ENCODE data around the gene PLA2G4B. TPM values are rescaled to one million over a fixed set of nuclear protein-coding genes. Genes with fewer than 3 reads are reported as not detected.
A peak's percentile ranks its signal among the peaks of the same experiment; 100 is the strongest.

PLA2G4B gene
- total and polyA plus RNA-seq, 9 of the 15 experiments (the other 6 are each of a cell fraction or from before 2014, with no cell fraction given) = 0.07 to 6.1 (median 2.8) TPM

GRCh38 chr15:41868321-41868720 lies 29.7 kb downstream of the PLA2G4B start (continued):
- TF ChIP-seq MAZ (CRISPR knock-in tag; conservative IDR thresholded peaks at IDR 0.05 in 1 of 2, IDR thresholded peaks at IDR 0.05 in 1 of 2) = no peak

- ChIA-PET CTCF (ENCODE audit: low intra/inter-chr PET ratio) (no interaction called here), POLR2A (interaction anchor here (0.5 to 1.0 kb wide), 5 partner anchors 10 to 753 kb away, joined by 3 to 5 read pairs (median 3); no protein-coding TSS in a partner anchor)
- Histone ChIP-seq H3K27ac (ENCODE audit: extremely low read depth, low read depth, low read length) (no peak overlapping the region), H3K27me3 (ENCODE audit: control insufficient read depth in 2 of 2, insufficient read depth in 2 of 2, low read length in 2 of 2) (peaks cover 73 to 96% of the 10 kb centered on the region in 2 experiments; a peak in 4 of 5 replicates), H3K9me1 (ENCODE audit: control insufficient read depth, insufficient read depth, low read length) (no peaks in the 10 kb centered on the region), H3K4me1 (replicated peaks in 1 of 2; ENCODE audit: control insufficient read depth in 2 of 2, insufficient read depth in 2 of 2, low read length in 2 of 2) (peaks cover 0 to 42% of the 10 kb centered on the region in 2 experiments; a peak in 3 of 5 replicates), H3K9ac (ENCODE audit: insufficient read depth in 1 of 2, low read depth in 2 of 2, low read length in 2 of 2) (peak overlapping the region in 1 of 2 experiments; percentile 26; a peak in 1 of 4 replicates), H3K4me2 (ENCODE audit: insufficient read depth, low read length) (no peak overlapping the region), H3K79me2 (ENCODE audit: control insufficient read depth, insufficient read depth, low read length) (no peaks in the 10 kb centered on the region), H3K9me3 (replicated peaks; ENCODE audit: control insufficient read depth, insufficient read depth, low read depth, low read length) (no peaks in the 10 kb centered on the region), H4K20me1 (replicated peaks; ENCODE audit: control insufficient read depth, insufficient read depth, low read length) (peaks cover 29% of the 10 kb centered on the region), H3K4me3 (no peak overlapping the region), H3K36me3 (ENCODE audit: control insufficient read depth, insufficient read depth, low read length) (no peaks in the 10 kb centered on the region), H2AFZ (ENCODE audit: low read depth, low read length) (no peak overlapping the region)
- no TSS peak for BruUV-seq (replicated peaks)
- in situ Hi-C loops (cut with MboI) (no loop called here), intact Hi-C loops (cut with micrococcal nuclease) (no loop called here)
- ATAC-seq (peak; percentile 29; the same call in 1 of the 3 replicates), FAIRE-seq (peak; percentile 19), DNase-seq (ENCODE audit: extremely low read depth in 1 of 4, low spot score in 3 of 4) (no peak)
- 4% methylated on average over 38 of the region's 42 CpGs for WGBS (ENCODE audit: insufficient coverage, low coverage, missing lambda C conversion rate)
- TF ChIP-seq MED1 (CRISPR knock-in tag; IDR thresholded peaks at IDR 0.05; ENCODE audit: borderline replicate concordance) (no peak), ELF1 (tag; IDR thresholded peaks at IDR 0.05) (no peak), CUX1 (CRISPR knock-in tag; IDR thresholded peaks at IDR 0.05) (no peak), ZNF197 (CRISPR knock-in tag; IDR thresholded peaks at IDR 0.05; ENCODE audit: low read depth) (no peak), STAG1 (CRISPR knock-in tag; IDR thresholded peaks at IDR 0.05; ENCODE audit: borderline replicate concordance) (no peak), MTF1 (CRISPR knock-in tag; IDR thresholded peaks at IDR 0.05; ENCODE audit: borderline replicate concordance) (no peak), NONO (IDR thresholded peaks at IDR 0.05; ENCODE audit: low read depth in 2 of 2, low read length in 1 of 2) (no peak), PREB (CRISPR knock-in tag; IDR thresholded peaks at IDR 0.05) (no peak), ZNF655 (CRISPR knock-in tag; IDR thresholded peaks at IDR 0.05) (no peak)
Observed at GRCh38 chr15:41869770-41870688, 31.4 kb downstream of the PLA2G4B start.

Measured in K562 (cell line).